ENCODE results near the gene NLGN2. TPM values are rescaled to one million over a fixed set of nuclear protein-coding genes. Genes with fewer than 3 reads are reported as not detected.

NLGN2 gene
- total RNA-seq, 2 donors from 2014 or later = 14.5 to 15.8 TPM

DNA sequence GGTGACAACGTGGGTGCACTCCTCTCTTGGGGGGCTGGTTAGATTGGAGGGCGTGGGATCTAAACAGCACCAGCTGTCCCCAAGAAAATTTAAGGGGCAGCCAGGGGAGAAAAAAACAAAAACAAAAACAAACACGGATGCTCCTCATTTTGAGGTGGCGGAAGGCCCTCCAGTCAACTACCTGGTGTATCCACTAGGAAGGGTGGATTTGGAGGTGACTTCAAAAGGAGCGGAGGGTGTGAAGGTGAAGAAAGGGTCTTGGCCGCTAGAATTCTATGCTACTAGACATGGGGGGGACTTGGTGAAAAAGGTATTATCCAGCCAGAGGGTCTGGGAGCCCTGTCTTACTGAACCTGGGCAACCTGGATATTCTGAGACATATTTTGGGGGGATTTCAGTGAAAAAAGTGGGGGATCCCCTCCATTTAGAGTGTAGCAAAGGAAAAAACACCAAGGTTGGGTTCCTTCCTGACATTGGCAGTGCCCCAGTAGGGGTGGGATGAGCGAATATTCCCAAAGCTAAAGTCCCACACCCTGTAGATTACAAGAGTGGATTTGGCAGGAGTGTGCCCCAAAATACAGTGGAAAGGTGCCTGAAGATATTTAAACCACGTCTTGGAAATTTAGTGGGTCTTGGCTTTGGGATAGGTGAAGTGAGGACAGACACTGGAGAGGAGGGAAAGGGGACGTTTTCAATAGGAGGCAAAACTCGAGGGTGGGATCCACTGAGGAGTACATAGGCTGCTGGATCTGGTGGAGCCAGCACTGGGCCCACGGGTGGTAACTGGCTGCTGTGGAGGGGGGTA, 31.2 kb downstream of the NLGN2 start:
- H3K9me3 Mint-ChIP-seq = no peaks in the 10 kb centered on the region
- DNase-seq (ENCODE audit: low spot score in 2 of 2) = no peak
- no peak for ATAC-seq

DNA sequence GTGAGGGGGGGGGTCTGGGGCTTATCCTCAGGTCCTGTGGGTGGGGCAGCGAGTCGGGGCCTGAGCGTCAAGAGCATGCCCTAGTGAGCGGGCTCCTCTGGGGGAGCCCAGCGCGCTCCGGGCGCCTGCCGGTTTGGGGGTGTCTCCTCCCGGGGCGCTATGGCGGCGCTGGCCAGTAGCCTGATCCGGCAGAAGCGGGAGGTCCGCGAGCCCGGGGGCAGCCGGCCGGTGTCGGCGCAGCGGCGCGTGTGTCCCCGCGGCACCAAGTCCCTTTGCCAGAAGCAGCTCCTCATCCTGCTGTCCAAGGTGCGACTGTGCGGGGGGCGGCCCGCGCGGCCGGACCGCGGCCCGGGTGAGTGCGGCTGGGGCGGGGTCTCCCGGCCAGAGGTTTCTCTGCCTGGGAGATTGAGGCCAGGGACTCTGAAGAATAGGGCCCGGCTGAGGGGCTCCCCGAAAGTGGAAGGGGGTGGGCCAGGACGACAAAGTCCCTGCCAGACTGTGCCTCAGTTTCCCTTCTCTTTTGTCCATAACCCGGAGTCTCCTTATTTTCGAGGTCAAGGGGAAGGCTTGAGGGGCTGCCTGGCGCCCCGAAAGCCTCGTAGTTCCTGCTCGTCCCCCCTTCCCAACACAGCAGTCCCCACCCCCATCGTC, 31.9 kb downstream of the NLGN2 start, which contains the start of gene FGF11:
FGF11 (plus strand) TSS at position 51 of the 651 bp plus-strand sequence; CDS start at position 160, 109 bp downstream.
- peaks cover 8 to 27% of the 10 kb centered on the region in 2 donors for H3K36me3 Mint-ChIP-seq
- ATAC-seq = no peak
- DNase-seq (ENCODE audit: low spot score in 2 of 2) = no peak
- peak within 1 kb of the TSS in 1 of 2 donors; percentile 68 for H3K27ac Mint-ChIP-seq
- H3K9me3 Mint-ChIP-seq = no peaks in the 10 kb centered on the region

More for the DNA sequence above, 31.2 kb downstream of the NLGN2 start:
- Mint-ChIP-seq H3K27ac (peak overlapping the region in 1 of 2 donors; percentile 57), H3K36me3 (peaks cover 8 to 25% of the 10 kb centered on the region in 2 donors)

DNA sequence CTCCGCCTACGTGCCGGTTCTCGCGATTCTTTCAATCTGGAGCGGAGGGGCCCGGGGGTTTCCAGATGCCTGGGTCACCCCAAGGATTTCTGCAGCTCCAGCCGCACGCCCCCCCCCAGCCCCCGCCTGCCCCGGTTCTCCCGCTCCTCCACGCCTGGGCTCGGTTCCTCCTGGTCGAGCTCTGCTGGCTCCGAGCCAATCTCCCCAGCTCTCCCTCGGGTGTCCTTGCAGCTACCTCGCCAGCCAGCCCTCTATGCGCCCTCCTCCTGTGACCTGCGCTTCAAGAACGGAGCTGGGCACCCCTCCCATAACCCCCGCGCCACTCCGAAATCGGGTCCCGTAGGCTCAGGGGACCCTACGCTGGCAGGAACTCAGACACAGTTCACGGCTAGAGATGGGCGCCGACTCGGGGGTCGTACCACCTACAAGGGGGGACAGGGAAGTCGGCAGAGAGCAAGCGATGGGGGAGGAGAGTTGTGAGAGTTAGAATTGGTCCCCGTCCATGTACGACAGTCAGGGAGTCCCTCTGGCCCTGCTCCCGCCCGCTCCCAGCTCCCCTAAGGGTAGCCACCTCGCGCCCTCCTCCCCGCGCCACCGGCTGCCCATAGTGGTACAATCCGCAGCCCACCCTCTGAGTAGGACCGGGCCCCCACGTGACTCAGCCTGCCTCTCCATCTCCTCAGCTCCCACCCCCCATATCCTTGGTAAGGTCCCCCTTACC, 32.6 kb downstream of the NLGN2 start:
- peak in 1 of 2 donors; percentile 54 for DNase-seq (ENCODE audit: low spot score in 2 of 2)
- Mint-ChIP-seq H3K9me3 (no peaks in the 10 kb centered on the region), H3K36me3 (peaks cover 8 to 27% of the 10 kb centered on the region in 2 donors), H3K27ac (peak overlapping the region in 1 of 2 donors; percentile 68)
- no peak for ATAC-seq

DNA sequence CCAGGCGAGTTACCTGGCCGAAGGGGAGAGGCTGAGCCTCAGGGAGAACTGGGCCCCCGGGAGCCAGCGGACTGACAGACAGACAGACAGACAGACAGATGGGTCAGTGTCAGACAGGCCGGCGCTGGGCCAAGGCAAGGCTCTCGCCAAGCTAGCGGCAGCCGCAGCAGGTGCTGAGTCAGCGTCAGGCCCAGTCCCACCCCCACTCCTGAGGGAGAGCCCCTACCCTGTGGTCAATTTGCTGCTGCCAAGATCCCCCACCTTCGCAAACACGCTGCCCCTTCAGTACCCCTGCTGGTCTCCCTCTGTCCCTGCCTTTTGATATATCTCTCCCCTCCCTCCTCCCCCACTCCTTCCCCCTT, 33.2 kb downstream of the NLGN2 start:
- peaks cover 8 to 27% of the 10 kb centered on the region in 2 donors for H3K36me3 Mint-ChIP-seq
- ATAC-seq (no peak), DNase-seq (ENCODE audit: low spot score in 2 of 2) (no peak)
- no peaks in the 10 kb centered on the region for H3K9me3 Mint-ChIP-seq
- H3K27ac Mint-ChIP-seq = no peak overlapping the region

DNA sequence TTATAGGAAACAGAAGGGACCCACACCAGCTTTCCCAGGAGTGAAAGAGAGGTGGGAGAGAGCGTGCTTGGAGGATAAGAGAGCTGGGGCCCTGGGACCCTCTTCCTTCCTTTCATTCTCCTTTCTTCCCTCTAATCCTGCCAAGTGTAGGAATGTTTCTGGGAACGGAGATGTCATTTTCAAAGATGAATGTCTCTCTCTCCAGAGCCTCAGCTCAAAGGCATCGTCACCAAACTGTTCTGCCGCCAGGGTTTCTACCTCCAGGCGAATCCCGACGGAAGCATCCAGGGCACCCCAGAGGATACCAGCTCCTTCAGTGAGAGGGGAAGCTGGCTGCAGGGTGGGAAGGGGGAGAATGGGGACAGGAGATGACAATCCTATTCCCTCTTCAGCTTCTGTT, 33.6 kb downstream of the NLGN2 start:
- DNase-seq (ENCODE audit: low spot score in 2 of 2) = no peak
- peaks cover 8 to 27% of the 10 kb centered on the region in 2 donors for H3K36me3 Mint-ChIP-seq
- ATAC-seq = no peak
- H3K9me3 Mint-ChIP-seq = no peaks in the 10 kb centered on the region
- no peak overlapping the region for H3K27ac Mint-ChIP-seq

DNA sequence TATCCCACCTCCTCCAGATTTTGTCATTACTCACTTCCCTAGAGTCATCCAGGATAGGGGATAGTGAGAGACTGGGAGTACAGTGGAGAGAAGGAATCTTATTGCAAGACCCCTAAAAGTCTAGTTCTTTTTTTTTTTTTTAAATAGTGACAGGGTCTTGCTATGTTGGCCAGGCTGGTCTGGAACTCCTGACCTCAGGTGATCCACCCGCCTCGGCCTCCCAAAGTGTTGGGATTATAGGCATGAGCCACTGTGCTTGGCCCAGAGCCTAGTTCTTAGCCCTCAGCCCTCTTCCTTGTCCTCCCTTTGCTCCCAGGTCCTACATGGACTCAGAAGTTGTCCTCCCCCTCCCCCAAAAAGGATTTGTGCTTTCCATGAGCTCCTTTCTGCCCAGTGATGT, 34.5 kb downstream of the NLGN2 start:
- Mint-ChIP-seq H3K36me3 (peaks cover 8 to 27% of the 10 kb centered on the region in 2 donors), H3K9me3 (no peaks in the 10 kb centered on the region), H3K27ac (no peak overlapping the region)
- ATAC-seq (no peak), DNase-seq (ENCODE audit: low spot score in 2 of 2) (no peak)

DNA sequence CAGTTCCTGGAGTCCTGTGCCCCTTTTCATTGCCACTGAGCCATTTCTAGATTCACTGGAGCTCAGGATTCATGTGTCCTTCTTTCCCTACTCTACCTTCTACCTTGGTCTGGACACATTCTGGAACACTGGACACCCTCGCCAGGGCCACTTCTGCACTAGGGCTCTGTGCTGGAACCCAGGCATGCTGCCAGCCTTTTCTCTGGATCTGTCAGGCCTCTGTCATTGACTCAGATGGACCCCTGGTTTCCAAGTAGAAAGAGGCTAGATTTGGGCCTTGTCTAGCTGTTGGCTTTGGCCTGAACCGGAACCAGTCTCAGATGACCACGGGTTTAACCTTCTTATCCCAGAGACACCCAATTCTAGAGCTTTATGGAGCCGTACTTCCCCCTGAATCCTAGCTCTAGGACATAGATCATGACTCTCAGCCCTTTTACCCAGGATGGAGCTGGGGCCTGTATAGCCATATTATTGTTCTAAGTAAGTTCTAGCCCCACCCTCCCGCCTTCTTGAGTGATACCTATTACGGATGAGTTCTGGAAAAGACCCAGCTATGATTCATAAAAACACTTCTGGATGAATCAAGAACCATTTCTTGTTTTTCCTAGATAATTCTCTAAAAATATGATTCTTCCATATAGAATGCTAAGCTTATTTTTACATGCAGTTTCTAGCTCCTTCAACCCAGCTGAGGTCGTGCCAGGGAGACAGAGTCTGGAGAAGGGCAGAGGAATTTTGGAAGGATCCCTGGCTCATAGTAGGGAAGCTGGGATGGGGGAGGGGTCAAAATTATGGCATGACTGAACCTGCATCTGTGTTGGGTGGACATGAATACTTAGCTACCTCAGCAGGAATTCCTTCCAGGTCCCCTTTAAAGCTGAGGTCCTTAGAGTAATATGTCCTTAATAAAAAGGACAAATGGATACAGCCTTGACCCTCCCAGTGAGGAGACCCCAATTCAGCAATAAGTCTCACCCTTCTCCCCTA, 36.1 kb downstream of the NLGN2 start:
- DNase-seq (ENCODE audit: low spot score in 2 of 2) (no peak), ATAC-seq (no peak)
- no peak overlapping the region for H3K27ac Mint-ChIP-seq
- peaks cover 3 to 16% of the 10 kb centered on the region in 2 donors for H3K36me3 Mint-ChIP-seq
- no peaks in the 10 kb centered on the region for H3K9me3 Mint-ChIP-seq

DNA sequence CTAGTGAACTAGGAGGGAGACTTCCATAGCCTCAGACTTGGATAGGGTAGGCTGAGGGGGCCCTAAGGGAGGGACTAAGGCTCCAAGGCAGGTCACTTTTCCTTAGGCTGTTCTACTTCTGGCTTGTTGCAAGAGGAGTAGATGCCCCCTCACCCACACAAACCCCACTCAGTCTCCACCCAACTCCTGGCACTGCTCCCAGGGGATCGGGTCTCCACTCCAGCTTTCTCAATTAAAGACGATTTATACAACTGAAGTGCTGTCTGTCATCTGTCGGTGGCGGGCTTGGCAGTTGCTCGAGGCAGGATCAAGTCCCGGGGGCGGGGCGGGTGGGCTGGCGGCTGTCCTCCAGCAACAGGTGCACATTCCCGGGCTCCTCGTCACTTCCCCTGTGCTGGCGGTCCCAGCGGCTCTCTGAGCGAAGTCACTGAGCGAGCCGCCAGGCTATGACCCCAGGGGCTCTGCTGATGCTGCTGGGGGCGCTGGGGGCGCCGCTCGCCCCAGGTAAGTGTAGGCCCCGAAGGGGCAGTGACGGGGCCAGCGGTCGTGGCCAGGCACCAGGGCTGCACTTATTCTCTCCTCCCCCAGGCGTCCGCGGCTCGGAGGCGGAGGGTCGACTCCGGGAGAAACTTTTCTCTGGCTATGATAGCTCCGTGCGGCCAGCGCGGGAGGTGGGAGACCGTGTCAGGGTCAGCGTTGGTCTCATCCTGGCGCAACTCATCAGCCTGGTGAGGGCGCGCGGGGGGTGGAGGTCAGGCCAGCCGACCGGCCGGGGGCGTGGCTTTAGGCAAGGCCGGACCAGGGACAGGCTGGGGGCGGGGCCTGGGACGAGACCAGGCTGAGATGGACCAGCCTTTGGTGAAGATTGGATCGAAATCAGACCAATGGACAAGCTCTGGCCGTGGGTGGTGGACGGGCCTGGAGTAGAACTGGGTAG, 37.3 kb downstream of the NLGN2 start, which contains the start of gene CHRNB1:
CHRNB1 (plus strand) TSS at position 380 of the 937 bp plus-strand sequence; CDS start at position 447, 67 bp downstream.
- no peak for DNase-seq (ENCODE audit: low spot score in 2 of 2)
- Mint-ChIP-seq H3K27ac (no peak within 1 kb of the TSS), H3K36me3 (peaks cover 0 to 10% of the 10 kb centered on the region in 2 donors), H3K9me3 (no peaks in the 10 kb centered on the region)
- ATAC-seq = peak; percentile 25 to 62

DNA sequence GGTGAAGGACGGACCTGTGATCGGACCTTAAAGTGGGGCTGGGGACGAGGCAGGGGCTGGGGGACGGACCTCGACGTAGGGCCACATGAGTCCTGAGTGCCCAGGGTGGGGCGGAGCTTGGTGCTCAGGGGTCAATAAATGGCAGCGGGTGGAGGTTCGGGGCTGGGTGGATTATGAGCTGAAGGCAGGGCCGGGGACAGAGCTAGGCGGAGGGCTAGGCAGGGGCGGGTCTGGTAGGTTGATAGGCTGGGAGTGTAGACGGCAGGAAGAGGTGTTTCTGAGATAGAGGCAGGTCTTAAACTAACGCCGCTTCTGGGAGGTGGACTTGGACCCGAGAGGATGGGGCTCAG, 37.9 kb downstream of the NLGN2 start:
- ATAC-seq (peak; percentile 52 to 80), DNase-seq (ENCODE audit: low spot score in 2 of 2) (peak in 1 of 2 donors; percentile 32)
- H3K9me3 Mint-ChIP-seq = no peaks in the 10 kb centered on the region
- H3K27ac Mint-ChIP-seq = no peak overlapping the region
- H3K36me3 Mint-ChIP-seq = peaks cover 0 to 10% of the 10 kb centered on the region in 2 donors

DNA sequence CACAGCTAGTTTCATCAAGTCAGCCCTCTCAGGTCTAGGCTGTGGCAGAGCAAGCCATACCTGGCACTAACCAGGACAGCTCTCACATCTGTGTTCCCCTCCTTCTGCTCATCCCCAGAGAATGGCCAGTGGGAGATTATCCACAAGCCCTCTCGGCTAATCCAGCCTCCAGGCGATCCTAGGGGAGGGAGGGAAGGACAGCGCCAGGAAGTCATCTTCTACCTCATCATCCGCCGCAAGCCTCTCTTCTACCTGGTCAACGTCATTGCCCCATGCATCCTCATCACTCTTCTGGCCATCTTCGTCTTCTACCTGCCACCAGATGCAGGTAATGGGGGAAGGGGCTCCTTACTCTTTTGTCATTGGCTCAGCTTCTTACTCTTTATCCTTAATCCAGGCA, 40.8 kb downstream of the NLGN2 start:
- DNase-seq (ENCODE audit: low spot score in 2 of 2) (no peak), ATAC-seq (no peak)
- Mint-ChIP-seq H3K27ac (no peak overlapping the region), H3K36me3 (peaks cover 0 to 6% of the 10 kb centered on the region in 2 donors), H3K9me3 (no peaks in the 10 kb centered on the region)

DNA sequence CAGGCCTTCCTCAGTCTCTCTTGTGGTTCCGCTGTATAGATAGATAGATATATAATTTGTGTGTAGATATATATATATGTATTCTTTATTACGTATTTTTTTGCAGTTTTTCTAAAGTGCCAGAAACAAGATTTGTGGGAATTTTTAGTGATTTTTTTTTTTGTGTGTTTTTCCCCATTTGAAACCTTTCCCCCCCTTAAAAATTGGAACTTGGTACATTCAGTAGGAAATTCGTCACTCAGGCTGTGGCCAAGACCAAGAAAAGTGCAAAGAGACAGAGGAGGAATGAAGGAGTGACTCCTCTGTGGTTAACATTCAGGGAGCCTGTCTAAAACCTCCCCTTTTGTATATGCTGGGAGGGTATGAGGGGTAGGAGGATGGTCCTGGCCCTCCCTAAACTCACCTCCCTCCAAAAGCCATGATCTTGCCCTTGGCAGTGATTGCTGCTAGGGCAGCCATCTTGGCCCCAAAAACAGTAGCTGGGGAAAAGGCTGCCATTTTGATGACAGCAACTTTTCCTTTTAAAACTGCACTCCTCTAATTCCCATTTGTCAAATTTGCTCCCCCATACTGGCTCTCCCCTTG, 52.4 kb downstream of the NLGN2 start:
- H3K27ac Mint-ChIP-seq = peak overlapping the region in 1 of 2 donors; percentile 29

DNA sequence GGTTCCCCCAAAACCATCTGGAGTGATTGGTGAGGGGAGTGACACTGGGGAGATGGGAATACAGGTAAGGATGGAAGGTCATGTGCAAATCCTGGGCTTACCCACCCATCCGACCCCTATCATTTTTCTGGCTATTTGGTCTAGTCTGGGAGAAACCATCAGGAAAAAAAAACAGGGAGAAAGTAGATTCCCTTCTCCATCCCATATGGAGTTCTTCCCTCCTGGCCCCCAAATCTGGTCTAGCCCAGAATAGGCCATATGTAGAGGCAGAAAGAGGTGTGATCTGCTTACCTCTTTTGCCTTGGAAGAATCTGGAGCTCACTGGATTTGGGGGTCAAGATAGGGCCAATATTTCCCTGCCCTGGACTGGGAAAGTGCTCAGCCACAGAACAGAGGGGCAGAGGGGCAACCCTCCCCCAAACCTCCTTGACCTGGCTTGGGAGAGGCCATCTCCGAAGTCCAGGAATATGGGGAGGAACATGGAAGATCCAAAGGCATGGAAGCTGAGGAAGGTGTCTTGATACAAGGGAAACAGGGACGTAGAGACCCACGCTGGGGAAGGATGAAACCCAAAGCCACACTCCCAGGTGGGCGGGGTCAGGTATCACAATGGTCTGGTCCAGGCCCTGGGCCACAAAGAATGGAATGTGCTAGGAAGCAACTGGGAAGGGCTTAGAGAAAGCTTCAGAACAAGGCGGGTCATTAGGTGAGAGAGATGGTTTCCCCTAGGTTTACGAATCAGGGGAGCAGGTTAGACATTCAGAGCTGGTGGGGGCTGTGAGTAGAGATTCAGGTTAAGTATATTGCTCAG, 53.4 kb downstream of the NLGN2 start:
- H3K9me3 Mint-ChIP-seq = no peaks in the 10 kb centered on the region
- DNase-seq (ENCODE audit: low spot score in 2 of 2) (no peak), ATAC-seq (no peak)
- peak overlapping the region; percentile 29 to 95 for H3K27ac Mint-ChIP-seq
- H3K36me3 Mint-ChIP-seq = no peaks in the 10 kb centered on the region

More for the DNA sequence above, 52.4 kb downstream of the NLGN2 start:
- ATAC-seq (no peak), DNase-seq (ENCODE audit: low spot score in 2 of 2) (no peak)
- no peaks in the 10 kb centered on the region for H3K9me3 Mint-ChIP-seq
- H3K36me3 Mint-ChIP-seq = no peaks in the 10 kb centered on the region

DNA sequence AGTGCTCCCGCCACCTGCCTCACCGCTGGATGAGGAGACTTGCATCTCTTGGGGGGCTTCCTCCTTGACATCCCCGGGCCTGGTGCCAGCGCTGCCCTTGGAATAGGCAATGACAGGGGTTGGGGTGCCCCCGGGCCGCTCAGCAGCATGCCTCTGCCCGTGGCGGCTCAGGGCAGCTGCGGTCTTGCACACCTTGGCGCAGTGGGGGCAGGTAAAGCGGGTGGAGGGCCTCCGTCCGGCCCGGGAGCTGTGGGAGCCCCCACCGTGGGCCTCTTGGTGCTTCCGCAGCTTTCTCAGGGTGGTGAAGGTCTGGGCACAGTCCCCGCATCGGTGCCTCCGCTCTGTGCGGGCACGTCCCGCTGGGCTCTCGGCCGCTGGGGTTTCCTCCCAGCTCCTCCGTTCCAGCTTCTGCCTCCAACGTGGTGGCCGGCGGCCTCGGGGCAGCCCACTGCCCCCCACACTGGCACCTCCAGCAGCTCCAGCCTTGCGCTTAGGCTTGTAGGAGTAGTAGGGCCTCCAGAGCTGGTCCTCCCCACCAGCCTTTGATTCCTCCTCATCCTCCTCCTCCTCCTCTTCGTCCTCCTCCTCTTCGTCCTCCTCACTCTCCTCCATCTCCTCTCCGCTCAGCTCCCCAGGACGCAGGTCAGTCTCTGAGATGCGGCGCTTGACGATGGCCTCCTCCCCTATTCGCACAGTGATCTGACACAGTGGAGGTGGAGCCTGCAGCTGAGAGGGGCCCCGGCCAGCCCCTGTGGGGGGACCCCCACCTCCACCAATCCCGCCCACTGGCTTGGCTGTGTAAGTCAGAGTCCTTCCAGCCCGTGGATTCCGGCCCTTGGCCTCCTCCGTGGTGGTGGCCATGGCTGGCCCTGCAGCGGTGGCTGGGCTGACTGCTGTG, 55.1 kb downstream of the NLGN2 start:
- H3K27ac Mint-ChIP-seq = no peak overlapping the region
- no peaks in the 10 kb centered on the region for H3K9me3 Mint-ChIP-seq
- DNase-seq (ENCODE audit: low spot score in 2 of 2) = no peak
- H3K36me3 Mint-ChIP-seq = no peaks in the 10 kb centered on the region
- no peak for ATAC-seq
